Measurements from ENCODE around the gene ARFGAP3.

ARFGAP3 gene

GRCh38 chr22:42805016-42805997 is 51.8 kb downstream of the ARFGAP3 start:
- no peaks in the 10 kb centered on the region for H3K27me3 Mint-ChIP-seq
- H3K27ac Mint-ChIP-seq, result no peak overlapping the region
- H3K4me3 Mint-ChIP-seq, result no peak overlapping the region
- H3K36me3 Mint-ChIP-seq (ENCODE audit: low read depth), result peaks cover 54% of the 10 kb centered on the region
- H3K9me3 Mint-ChIP-seq, result no peaks in the 10 kb centered on the region
- no peaks in the 10 kb centered on the region for H3K4me1 Mint-ChIP-seq (ENCODE audit: low read depth)

GRCh38 chr22:42803389-42803788 is 53.7 kb downstream of the ARFGAP3 start:
- Mint-ChIP-seq H3K4me1 (ENCODE audit: low read depth) (no peaks in the 10 kb centered on the region), H3K36me3 (ENCODE audit: low read depth) (peaks cover 49% of the 10 kb centered on the region), H3K4me3 (no peak overlapping the region), H3K27me3 (no peaks in the 10 kb centered on the region), H3K9me3 (no peaks in the 10 kb centered on the region), H3K27ac (no peak overlapping the region)

- no peaks in the 10 kb centered on the region for H3K4me1 Mint-ChIP-seq (ENCODE audit: low read depth)
- H3K36me3 Mint-ChIP-seq (ENCODE audit: low read depth), result peaks cover 42% of the 10 kb centered on the region
- H3K9me3 Mint-ChIP-seq, result no peaks in the 10 kb centered on the region
- H3K4me3 Mint-ChIP-seq, result no peak overlapping the region
- no peaks in the 10 kb centered on the region for H3K27me3 Mint-ChIP-seq
- no peak overlapping the region for H3K27ac Mint-ChIP-seq
Observed at GRCh38 chr22:42801252-42802080, 55.6 kb downstream of the ARFGAP3 start.

- Mint-ChIP-seq H3K27me3 (no peaks in the 10 kb centered on the region), H3K4me3 (no peak overlapping the region), H3K9me3 (no peaks in the 10 kb centered on the region), H3K36me3 (ENCODE audit: low read depth) (peaks cover 38% of the 10 kb centered on the region), H3K27ac (no peak overlapping the region), H3K4me1 (ENCODE audit: low read depth) (no peaks in the 10 kb centered on the region)
Observed at GRCh38 chr22:42800451-42801251, 56.4 kb downstream of the ARFGAP3 start.

GRCh38 chr22:42799461-42800405 is 57.3 kb downstream of the ARFGAP3 start:
- H3K27me3 Mint-ChIP-seq, result no peaks in the 10 kb centered on the region
- H3K4me3 Mint-ChIP-seq, result no peak overlapping the region
- H3K4me1 Mint-ChIP-seq (ENCODE audit: low read depth), result no peaks in the 10 kb centered on the region
- peaks cover 38% of the 10 kb centered on the region for H3K36me3 Mint-ChIP-seq (ENCODE audit: low read depth)
- H3K9me3 Mint-ChIP-seq, result no peaks in the 10 kb centered on the region
- no peak overlapping the region for H3K27ac Mint-ChIP-seq

GRCh38 chr22:42799061-42799460 is 58.0 kb downstream of the ARFGAP3 start:
- no peaks in the 10 kb centered on the region for H3K27me3 Mint-ChIP-seq
- peaks cover 38% of the 10 kb centered on the region for H3K36me3 Mint-ChIP-seq (ENCODE audit: low read depth)
- H3K9me3 Mint-ChIP-seq, result no peaks in the 10 kb centered on the region
- H3K27ac Mint-ChIP-seq, result no peak overlapping the region
- no peak overlapping the region for H3K4me3 Mint-ChIP-seq
- no peaks in the 10 kb centered on the region for H3K4me1 Mint-ChIP-seq (ENCODE audit: low read depth)

- no peaks in the 10 kb centered on the region for H3K9me3 Mint-ChIP-seq
- no peak overlapping the region for H3K4me3 Mint-ChIP-seq
- no peaks in the 10 kb centered on the region for H3K27me3 Mint-ChIP-seq
- H3K4me1 Mint-ChIP-seq (ENCODE audit: low read depth), result no peaks in the 10 kb centered on the region
- peaks cover 29% of the 10 kb centered on the region for H3K36me3 Mint-ChIP-seq (ENCODE audit: low read depth)
- no peak overlapping the region for H3K27ac Mint-ChIP-seq
Observed at GRCh38 chr22:42797011-42797410, 60.1 kb downstream of the ARFGAP3 start.

- Mint-ChIP-seq H3K4me3 (no peak overlapping the region), H3K27me3 (no peaks in the 10 kb centered on the region), H3K9me3 (no peaks in the 10 kb centered on the region), H3K27ac (no peak overlapping the region), H3K36me3 (ENCODE audit: low read depth) (peaks cover 25% of the 10 kb centered on the region), H3K4me1 (ENCODE audit: low read depth) (no peaks in the 10 kb centered on the region)
Observed at GRCh38 chr22:42796081-42796480, 61.0 kb downstream of the ARFGAP3 start.

- Mint-ChIP-seq H3K27ac (peak overlapping the region; percentile 36), H3K4me3 (no peak overlapping the region), H3K27me3 (no peaks in the 10 kb centered on the region), H3K36me3 (ENCODE audit: low read depth) (peaks cover 16% of the 10 kb centered on the region), H3K9me3 (no peaks in the 10 kb centered on the region), H3K4me1 (ENCODE audit: low read depth) (no peaks in the 10 kb centered on the region)
Observed at GRCh38 chr22:42794551-42795510, 62.2 kb downstream of the ARFGAP3 start.

GRCh38 chr22:42793848-42794405 is 63.1 kb downstream of the ARFGAP3 start:
- no peaks in the 10 kb centered on the region for H3K9me3 Mint-ChIP-seq
- H3K27ac Mint-ChIP-seq, result no peak overlapping the region

GRCh38 chr22:42792909-42793847 is 63.9 kb downstream of the ARFGAP3 start:
- H3K36me3 Mint-ChIP-seq (ENCODE audit: low read depth), result peaks cover 11% of the 10 kb centered on the region
- no peak overlapping the region for H3K27ac Mint-ChIP-seq
- no peaks in the 10 kb centered on the region for H3K27me3 Mint-ChIP-seq
- no peaks in the 10 kb centered on the region for H3K4me1 Mint-ChIP-seq (ENCODE audit: low read depth)
- no peaks in the 10 kb centered on the region for H3K9me3 Mint-ChIP-seq
- no peak overlapping the region for H3K4me3 Mint-ChIP-seq

More at GRCh38 chr22:42793848-42794405, 63.1 kb downstream of the ARFGAP3 start:
- no peaks in the 10 kb centered on the region for H3K4me1 Mint-ChIP-seq (ENCODE audit: low read depth)
- H3K36me3 Mint-ChIP-seq (ENCODE audit: low read depth), result peaks cover 11% of the 10 kb centered on the region
- no peaks in the 10 kb centered on the region for H3K27me3 Mint-ChIP-seq
- no peak overlapping the region for H3K4me3 Mint-ChIP-seq

GRCh38 chr22:42792453-42792908 is 64.6 kb downstream of the ARFGAP3 start:
- Mint-ChIP-seq H3K27ac (no peak overlapping the region), H3K9me3 (no peaks in the 10 kb centered on the region), H3K4me3 (no peak overlapping the region), H3K27me3 (no peaks in the 10 kb centered on the region), H3K4me1 (ENCODE audit: low read depth) (no peaks in the 10 kb centered on the region), H3K36me3 (ENCODE audit: low read depth) (peaks cover 11% of the 10 kb centered on the region)

Measured in stimulated activated naive CD8-positive, alpha-beta T cell treated with anti-CD3 and anti-CD28 coated beads, Interleukin-15, Interleukin-2, amounts not matched to agents 100 ng/mL and 50 ng/mL, for 24 hours (primary cell).